Right cardiac atrium (tissue), 5 donors: ENCODE results near the gene TMED5. TPM values are rescaled to one million over a fixed set of nuclear protein-coding genes. Genes with fewer than 3 reads are reported as not detected.

Experiments
- polyA plus RNA-seq: library from polyadenylated mRNA; stranded (reverse); fragments of 200-250 nt; gene quantifications from one replicate; pipeline ENCODE4 v1.2.3, GENCODE V29; 2013
- total RNA-seq, 4 donors: library from RNA; stranded (reverse); fragmentation: NEBNext Ultra II Directional; extraction: Animal tissue kit (Norgen Biotek cat#: 25700); gene quantifications; one replicate each; pipeline ENCODE4 v1.2.1, GENCODE V29; 2021
- donor health status: healthy with polysubstance abuse.
- donor health status: DM: no; HTN: yes; CAD: no.
- donor health status: DM: no; HTN: no; CAD: no.
- donor health status: DM: no; HTN: yes; CAD: no; lungs with severe emphysema.
- donor health status: DM: yes; HTN: yes; CAD: no.

TMED5 gene
- total and polyA plus RNA-seq, 5 donors, result 19.5 to 86.6 (median 44.1) TPM

Other genes starting within 250 kb of the TMED5 start
- 10 to 100 TPM in 1 of 4 donors, 1 to 10 TPM in 3; 7.8 to 10.1 (median 8.3) TPM for gene DIPK1A, start 219.0 kb downstream of the TMED5 start, total RNA-seq
- 4.4 TPM for gene DIPK1A, start 219.0 kb downstream of the TMED5 start, polyA plus RNA-seq
- gene MTF2, start 101.1 kb downstream of the TMED5 start, total RNA-seq, result 10 to 100 TPM in 2 of 4 donors, 1 to 10 TPM in 2; 9.2 to 10.3 (median 9.7) TPM
- gene MTF2, start 101.1 kb downstream of the TMED5 start, polyA plus RNA-seq, result 5.0 TPM
- gene CCDC18, start 311 bp upstream of the TMED5 start, total RNA-seq, result 1 to 10 TPM; 2.7 to 5.7 (median 3.5) TPM
- gene CCDC18, start 311 bp upstream of the TMED5 start, polyA plus RNA-seq, result 2.4 TPM
- gene DR1, start 165.5 kb upstream of the TMED5 start, total RNA-seq, result 10 to 100 TPM; 39.3 to 42.6 (median 40.9) TPM
- gene DR1, start 165.5 kb upstream of the TMED5 start, polyA plus RNA-seq, result 12.0 TPM